GM23248 (cell line): Measurements from ENCODE around the gene ELAPOR2.

Source experiments
- EZH2 ChIP-seq: fragments of 200-600 bp; sonication (generic); IDR thresholded peaks from 2 replicates; pipeline ENCODE4 v1.6.1; 2018; ENCODE audit warnings: antibody characterized with exemption, mild to moderate bottlenecking; ENCODE audit not compliant: insufficient read depth, poor library complexity, severe bottlenecking
- EZH2phosphoT487 ChIP-seq: fragments of 200-600 bp; sonication (generic); IDR thresholded peaks from 2 replicates; pipeline ENCODE4 v1.6.1; 2018; ENCODE audit warnings: antibody characterized with exemption, moderate library complexity, mild to moderate bottlenecking, low read depth; ENCODE audit not compliant: insufficient read depth

- TF ChIP-seq EZH2phosphoT487 (no peak), EZH2 (no peak)
These were observed 8.3 kb upstream of the ELAPOR2 start for GRCh38 chr7:87067788-87068187.
